HG03378 (cell line): Measurements from ENCODE around the gene ZBTB3.
"Not testable (repeated sequence)": the region's sequence is repeated elsewhere in the genome, so short reads cannot be mapped to it uniquely, and the experiment has no call there.

Source experiments
- ATAC-seq: cut with Tn5 transposase; IDR thresholded peaks from one replicate; pipeline ENCODE4 v1.9.1; 2021; ENCODE audit warnings: mild to moderate bottlenecking, moderate library complexity; ENCODE audit not compliant: unreplicated experiment

The ZBTB3 gene

GRCh38 chr11:62753736-62754603, at the start of gene ZBTB3:
TSS of gene ZBTB3 (minus strand) at chr11:62754160. CDS start at chr11:62753664, 496 bp downstream.
- ATAC-seq = peak; percentile 92

DNA sequence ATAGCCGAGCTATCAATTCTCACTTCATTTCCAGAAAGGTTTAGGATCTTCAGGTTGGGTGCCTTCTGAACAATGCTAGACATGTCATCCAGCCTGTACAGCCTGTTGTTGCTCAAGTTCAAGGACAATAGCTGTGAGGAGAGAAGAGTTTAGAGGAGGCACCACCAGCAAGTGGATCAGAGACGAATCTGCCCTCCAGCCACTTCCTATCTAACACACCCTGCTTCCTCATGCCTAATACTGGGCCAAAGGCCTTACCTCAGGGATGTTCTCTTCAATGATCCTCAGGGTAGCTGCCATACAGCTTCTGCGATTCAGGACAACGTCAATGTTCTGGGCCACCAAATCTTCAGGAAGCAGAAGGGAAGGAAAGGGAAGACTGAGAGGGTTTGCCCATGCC, 47.1 kb upstream of the ZBTB3 start:
- no peak for ATAC-seq

GRCh38 chr11:62799486-62799885, 45.5 kb upstream of the ZBTB3 start:
- ATAC-seq = no peak

- no peak for ATAC-seq
These were observed 42.3 kb upstream of the ZBTB3 start for GRCh38 chr11:62796281-62796680.

DNA sequence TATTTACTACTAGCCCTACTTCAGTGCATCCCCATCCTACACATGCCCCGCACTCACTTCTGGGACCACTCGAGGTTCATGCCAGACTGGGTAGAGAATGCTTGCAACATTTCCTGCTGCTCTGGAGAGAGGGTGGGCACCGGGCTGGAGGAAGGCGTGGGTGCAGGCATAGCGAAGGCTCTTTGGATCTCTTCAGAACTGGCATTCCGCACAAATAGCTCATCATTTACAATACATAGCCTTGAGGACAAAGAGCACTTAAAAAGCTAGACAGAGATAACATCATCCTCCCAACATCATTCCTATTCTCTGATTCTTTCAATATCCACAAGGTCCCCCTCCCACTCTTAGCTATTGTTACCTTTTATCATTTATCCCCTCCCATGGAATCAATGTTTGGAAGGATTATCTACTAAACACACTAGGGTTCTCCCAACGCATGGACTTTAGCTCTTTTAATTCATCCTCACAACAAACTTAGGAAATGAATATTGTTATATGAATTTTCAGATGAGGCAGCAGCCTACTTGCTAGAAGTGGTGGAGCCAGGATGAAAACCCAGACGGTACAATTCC, 40.3 kb upstream of the ZBTB3 start:
- no peak for ATAC-seq

DNA sequence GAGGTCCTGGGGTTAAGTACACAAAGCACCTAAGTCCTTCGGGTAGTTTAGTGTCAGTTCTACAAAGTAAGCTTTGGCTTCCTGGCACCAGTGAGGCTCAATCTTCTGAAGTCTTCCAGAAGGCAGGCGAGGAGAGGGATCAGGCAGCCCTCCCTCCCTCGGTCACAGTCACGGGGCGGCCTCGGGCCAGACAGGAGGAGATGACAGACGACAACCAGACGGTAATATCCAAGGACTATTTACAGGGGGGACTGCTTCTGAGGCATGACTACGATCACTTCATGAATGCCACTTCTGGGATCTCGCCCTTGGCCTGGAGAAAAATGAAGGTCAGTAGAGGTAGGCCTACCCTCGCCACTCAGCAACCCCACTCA, 38.2 kb upstream of the ZBTB3 start:
- no peak for ATAC-seq

DNA sequence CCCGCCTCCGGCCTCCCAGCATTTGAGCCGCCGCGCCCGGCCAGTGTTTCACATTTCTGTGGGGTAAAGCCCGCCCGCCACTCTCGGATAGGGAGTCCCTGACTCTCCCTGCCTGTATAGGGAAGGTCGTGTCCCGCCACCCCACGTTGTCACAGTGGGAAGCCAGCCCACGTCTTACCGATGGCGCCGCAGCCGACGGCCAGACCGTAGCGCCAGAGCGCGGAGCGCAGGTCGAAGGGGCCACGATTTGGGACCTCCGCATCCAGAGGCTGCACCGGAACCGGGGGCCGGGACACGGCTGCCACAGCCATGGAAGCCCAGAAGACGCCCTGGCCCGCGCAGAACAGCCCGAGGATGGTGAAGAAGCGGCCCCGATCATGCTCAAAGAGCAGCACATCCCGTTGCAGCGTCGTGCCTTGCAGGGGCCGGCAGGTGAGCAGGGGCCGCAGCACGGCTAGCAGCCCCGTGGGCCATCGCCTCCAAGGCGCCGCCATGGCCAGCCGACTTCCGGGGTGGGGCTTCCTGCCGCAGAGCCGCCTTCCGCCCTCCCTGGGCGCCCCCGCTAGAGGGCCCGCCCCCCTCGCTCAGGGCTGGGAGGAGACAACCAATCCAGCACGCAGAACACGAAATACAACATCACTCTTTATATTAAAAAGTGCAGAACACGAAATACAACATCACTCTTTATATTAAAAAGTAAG, 37.7 kb upstream of the ZBTB3 start, which contains the start of gene TMEM223:
TSS of gene TMEM223 (minus strand) at position 506 of the 701 bp plus-strand sequence. CDS start at position 494, 12 bp downstream.
- ATAC-seq = peak; percentile 38

DNA sequence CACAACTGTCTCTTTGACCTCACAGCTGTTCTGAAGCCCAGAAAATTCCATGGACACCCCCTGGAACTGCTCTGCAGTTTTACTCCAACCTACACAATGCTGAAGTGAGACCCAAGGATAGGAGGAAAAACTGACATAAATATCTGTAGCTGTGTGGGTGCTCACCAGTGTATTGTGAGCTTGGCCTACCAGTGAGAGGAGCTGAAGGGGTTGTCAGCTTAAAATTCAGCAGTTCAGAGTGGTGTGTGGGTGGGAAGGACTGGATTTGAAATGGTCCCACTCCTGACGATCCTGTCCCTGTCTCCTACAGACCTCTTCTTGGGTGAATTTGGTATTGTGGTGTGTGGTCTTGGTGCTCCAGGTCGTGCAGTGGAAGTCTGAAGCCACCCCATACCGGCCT, 35.6 kb upstream of the ZBTB3 start:
- ATAC-seq = no peak

DNA sequence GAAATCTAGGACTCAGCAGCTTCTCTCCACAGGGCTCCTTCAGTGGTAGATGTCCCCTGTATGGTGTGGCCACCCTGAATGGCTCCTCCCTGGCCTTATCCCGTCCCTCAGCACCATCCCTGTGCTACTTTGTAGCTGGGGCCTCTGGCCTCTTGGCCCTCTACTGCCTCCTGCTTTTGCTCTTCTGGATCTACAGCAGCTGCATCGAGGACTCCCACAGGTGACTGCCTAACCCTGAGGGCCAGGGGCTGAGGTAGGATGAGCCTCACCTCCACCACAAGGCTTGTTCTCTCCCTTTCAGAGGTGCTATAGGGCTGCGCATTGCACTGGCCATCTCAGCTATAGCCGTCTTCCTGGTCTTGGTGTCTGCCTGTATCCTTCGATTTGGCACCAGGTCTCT, 35.0 kb upstream of the ZBTB3 start:
- no peak for ATAC-seq

DNA sequence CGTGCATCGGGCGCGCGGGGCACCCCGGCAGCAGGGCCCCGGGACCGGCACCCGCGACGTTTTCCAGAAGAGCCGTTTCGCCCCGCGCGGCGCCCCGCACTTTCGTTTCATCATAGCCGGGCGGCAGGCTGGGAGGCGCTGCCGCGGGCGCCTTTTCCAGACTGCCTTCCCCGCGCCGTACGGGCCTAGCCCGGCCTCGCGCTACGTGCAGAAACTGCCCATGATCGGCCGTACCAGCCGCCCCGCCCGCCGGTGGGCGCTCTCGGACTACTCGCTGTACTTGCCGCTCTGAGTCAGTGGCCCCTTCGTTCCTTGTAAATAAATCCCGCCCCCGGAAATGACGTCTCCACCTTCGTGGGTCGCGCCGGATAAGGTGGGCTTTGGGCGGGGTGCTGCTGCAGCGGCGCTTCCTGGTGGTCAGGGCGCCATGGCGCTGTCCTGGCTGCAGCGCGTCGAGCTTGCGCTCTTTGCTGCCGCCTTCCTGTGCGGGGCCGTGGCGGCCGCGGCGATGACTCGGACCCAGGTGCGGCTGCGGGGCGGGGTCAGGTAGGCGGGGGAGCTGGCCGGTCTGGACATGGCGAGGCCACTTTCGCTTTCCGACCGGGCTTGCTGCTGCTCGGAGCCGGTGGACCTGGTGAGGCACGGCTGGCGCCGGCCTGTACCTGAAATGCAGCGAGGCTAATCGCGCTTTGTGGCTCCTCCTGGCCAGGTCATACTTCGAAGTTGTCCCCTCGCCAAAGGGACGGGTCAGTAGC, 33.2 kb upstream of the ZBTB3 start, which contains the start of gene TMEM179B:
TSS of gene TMEM179B (plus strand) at position 398 of the 755 bp plus-strand sequence. CDS start at position 428, 30 bp downstream.
- ATAC-seq = peak; percentile 53

- peak; percentile 43 for ATAC-seq
These were observed 32.5 kb upstream of the ZBTB3 start for GRCh38 chr11:62786318-62787004.

GRCh38 chr11:62782753-62783152, 28.8 kb upstream of the ZBTB3 start:
- ATAC-seq = no peak

DNA sequence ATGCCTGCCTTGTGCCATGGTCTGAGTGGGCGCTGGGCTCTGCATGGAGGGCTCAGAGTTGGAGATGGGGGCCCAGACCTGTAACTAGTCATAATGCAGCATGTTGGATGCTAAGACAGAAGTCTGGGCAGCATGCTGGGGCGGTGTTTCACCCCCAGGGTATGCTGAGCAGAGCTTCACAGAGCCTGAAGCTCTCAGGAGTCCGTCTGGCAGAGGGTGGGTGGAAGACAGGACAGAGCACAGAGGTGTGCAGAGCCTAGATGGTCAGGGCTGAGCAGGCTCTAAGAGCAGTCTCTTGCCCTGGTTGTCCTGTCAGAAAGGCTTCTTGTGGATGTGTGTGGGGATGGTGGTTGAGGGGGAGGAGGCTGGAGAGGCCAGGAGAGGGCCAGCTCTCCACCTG, 24.5 kb upstream of the ZBTB3 start:
- ATAC-seq = no peak

GRCh38 chr11:62777389-62777788, 23.4 kb upstream of the ZBTB3 start:
- no peak for ATAC-seq

DNA sequence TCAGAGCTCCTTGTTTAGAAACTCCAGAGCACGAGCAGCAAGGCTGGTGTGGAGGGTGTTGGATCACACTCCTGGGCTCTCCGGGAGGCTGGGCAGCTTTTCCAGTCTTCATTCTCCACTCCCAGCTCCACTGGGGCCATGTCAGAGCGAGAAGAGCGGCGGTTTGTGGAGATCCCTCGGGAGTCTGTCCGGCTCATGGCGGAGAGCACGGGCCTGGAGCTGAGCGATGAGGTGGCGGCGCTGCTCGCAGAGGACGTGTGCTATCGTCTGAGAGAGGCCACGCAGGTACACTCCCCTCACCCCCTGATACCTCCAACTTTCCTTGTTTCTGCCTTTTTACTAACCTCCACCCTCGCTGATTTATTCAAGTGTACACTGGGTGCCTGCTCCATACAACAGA, 21.7 kb upstream of the ZBTB3 start:
- ATAC-seq = no peak

DNA sequence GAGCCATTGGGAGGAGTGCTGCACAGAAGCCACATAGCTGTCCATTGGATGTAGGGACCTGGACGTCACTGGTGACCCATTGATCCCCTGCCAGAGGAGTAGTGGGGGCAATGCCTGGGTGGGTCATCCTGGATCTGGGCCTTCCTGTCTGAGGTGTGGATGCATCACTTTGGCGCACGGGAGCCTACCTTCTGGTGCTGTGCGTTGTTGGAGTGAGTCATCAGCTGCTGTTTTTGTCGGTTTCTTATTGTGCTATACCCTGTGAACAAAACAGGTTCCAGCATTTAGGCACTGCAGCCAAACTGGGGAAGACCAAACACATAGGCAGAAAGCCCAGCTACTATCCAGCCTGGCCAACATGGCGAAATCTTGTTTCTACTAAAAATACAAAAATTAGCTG, 20.4 kb upstream of the ZBTB3 start:
- no peak for ATAC-seq

DNA sequence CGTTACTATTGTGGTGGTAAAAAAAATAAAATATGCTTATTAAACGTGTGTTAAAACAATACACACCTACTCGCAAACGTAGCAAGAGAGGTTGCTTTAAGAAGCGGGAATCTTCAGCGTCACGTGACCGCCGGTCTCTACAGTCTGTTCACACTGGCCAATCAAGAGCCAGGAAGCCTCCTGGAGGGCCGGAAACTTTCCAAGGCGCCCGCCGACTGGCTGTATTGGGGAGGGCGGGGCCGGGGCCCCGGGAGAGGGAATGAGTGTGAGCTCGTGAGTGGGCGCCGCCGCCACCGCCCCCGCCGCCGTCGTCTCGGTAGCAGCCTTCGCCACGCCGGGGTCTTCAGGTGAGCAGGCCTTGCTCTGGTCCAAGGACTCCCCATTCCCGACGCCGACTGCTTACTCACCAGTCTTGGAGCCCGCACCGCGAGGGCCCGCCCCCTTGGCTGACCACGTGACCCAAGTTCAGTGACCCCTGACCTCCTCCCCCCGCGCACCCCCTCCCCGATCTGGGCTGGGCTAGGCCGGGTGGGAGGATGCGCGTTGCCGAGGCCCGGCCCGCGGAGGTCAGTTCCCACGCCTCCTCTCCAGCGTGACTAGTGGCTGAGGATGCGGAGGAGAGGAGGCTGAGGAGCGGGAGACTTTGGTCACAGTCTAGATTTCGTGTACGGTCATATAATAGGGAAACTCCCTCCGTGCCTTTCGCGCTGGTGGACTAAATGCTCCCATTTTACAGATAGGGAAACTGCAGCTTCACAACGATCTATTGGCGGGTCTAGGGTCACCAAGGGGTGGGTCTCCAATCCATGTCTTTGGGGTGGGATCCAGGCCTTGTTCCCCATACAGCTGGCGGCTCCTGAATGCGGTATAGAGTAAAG, 17.4 kb upstream of the ZBTB3 start, which contains the start of gene TAF6L:
TSS of gene TAF6L (plus strand) at position 253 of the 878 bp plus-strand sequence. CDS start 4,388 bp downstream, outside the sequence.
- ATAC-seq = peak; percentile 66

DNA sequence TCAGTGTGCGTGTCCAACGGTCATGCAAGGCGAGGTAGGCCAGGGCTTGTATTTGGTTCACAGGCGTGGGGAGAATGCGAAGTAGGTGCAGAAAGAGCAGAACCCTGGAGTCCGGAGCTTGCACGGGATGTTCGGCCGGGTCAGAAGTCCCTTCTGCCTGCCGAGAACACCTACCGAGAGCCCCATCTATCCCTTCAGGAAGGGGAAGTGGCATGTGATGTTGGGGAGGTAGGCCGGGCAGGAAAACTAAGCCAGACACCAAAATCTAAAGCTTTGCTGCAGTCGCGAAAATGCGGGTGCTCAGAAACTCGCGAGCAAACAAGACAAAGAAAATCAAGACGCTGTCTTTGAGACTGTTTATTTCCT, 16.8 kb upstream of the ZBTB3 start:
- peak; percentile 2 for ATAC-seq

GRCh38 chr11:62760867-62761227, 6.9 kb upstream of the ZBTB3 start:
- not testable (repeated sequence) for ATAC-seq
